Keratinocyte (primary cell): ENCODE results near the gene STRN4.

Experiments used
- CTCF ChIP-seq, 3 experiments: IDR thresholded peaks in 1 of 3; conservative IDR thresholded peaks in 1 of 3; optimal IDR thresholded peaks in 1 of 3; 2 replicates in 2 of 3; 3 replicates in 1 of 3; pipeline versions ENCODE3 to v1.5.1; 2011; ENCODE audit warnings: low read length in 3 of 3, mild to moderate bottlenecking in 3 of 3, moderate library complexity in 2 of 3, control low read depth in 1 of 3, inconsistent platforms in 1 of 3; ENCODE audit not compliant: insufficient read depth in 2 of 3; ENCODE audit errors: extremely low read depth in 1 of 3
- EZH2 ChIP-seq: IDR thresholded peaks from one replicate; pipeline ENCODE4 v1.6.1; 2012; ENCODE audit warnings: inconsistent platforms, mild to moderate bottlenecking, low read length, moderate library complexity

GRCh38 chr19:46760363-46760762 lies 14.1 kb upstream of the STRN4 start:
- no peak for TF ChIP-seq CTCF (optimal IDR thresholded peaks at IDR 0.05 in 1 of 3, IDR thresholded peaks at IDR 0.05 in 1 of 3, conservative IDR thresholded peaks at IDR 0.05 in 1 of 3; ENCODE audit: extremely low read depth in 1 of 3, insufficient read depth in 2 of 3, low read length in 3 of 3)
- TF ChIP-seq EZH2 = no peak
